GM12878 (cell line): ENCODE data around the gene RPGRIP1L. TPM values are rescaled to one million over a fixed set of nuclear protein-coding genes. Genes with fewer than 3 reads are reported as not detected.

Experiments used
- ATAC-seq: fragments of 200-7000 bp; cut with Tn5 transposase; 3 replicates; pipeline ENCODE4 v1.9.1; 2020; ENCODE audit warnings: mild to moderate bottlenecking, moderate library complexity
- BruUV-seq: library from RNA; stranded (reverse); fragments of 400-500 nt; replicated peaks from 2 replicates; lab custom pipeline; 2021; lab: Mats Ljungman, UMichigan
- CTCF ChIA-PET: fragments of 300-600 bp; sonication (Branson Sonifier 250); formaldehyde crosslinking; extraction: SDS; loops from one replicate; lab custom pipeline; 2021; ENCODE audit warnings: inconsistent platforms; lab: Yijun Ruan, JAX
- POLR2A ChIA-PET: fragments of 350-600 bp; formaldehyde crosslinking; extraction: SDS; loops from one replicate; lab custom pipeline; 2021; ENCODE audit warnings: inconsistent platforms; lab: Charles Lee
- RAD21 ChIA-PET: fragments of 300-600 bp; sonication (Branson Sonifier 250); formaldehyde crosslinking; loops from one replicate; lab custom pipeline; 2023; ENCODE audit warnings: antibody characterized with exemption; ENCODE audit not compliant: unreplicated experiment; lab: Charles Lee
- SMC1A ChIA-PET: fragments of 300-600 bp; sonication (Branson Sonifier 250); formaldehyde crosslinking; loops from one replicate; lab custom pipeline; 2023; ENCODE audit not compliant: unreplicated experiment, uncharacterized antibody; lab: Charles Lee
- DNase-seq: peaks from one replicate; pipeline ENCODE4 v3.0.0-alpha.2; 2011; ENCODE audit warnings: low read depth, low spot score
- FAIRE-seq: peaks from 3 replicates; lab custom pipeline; 2011; peaks lifted over from hg19 to GRCh38; lab: Jason Lieb, UNC
- H2AFZ ChIP-seq: 2 replicates; pipeline ENCODE4 v1.6.0; 2011; ENCODE audit warnings: low read depth, low read length, control low read depth; ENCODE audit not compliant: control insufficient read depth
- H3K27ac ChIP-seq: 2 replicates; pipeline ENCODE4 v1.5.1; 2011; ENCODE audit warnings: control low read depth; ENCODE audit not compliant: control insufficient read depth, insufficient read depth
- H3K27me3 ChIP-seq, 2 experiments: replicated peaks in 1 of 2; 2 replicates each; pipeline versions ENCODE4 v1.6.0 to v1.6.1; 2011; ENCODE audit warnings: low read length in 1 of 2; ENCODE audit not compliant: control insufficient read depth in 2 of 2, insufficient read depth in 2 of 2
- H3K36me3 ChIP-seq, 2 experiments: 2 replicates each; pipeline ENCODE4 v1.5.1; 2011; ENCODE audit warnings: low read length in 1 of 2; ENCODE audit not compliant: control insufficient read depth in 2 of 2, insufficient read depth in 2 of 2
- H3K4me1 ChIP-seq: 2 replicates; pipeline ENCODE4 v1.6.1; 2011; ENCODE audit warnings: mild to moderate bottlenecking, low read length, moderate library complexity, mixed read lengths; ENCODE audit not compliant: control insufficient read depth, insufficient read depth
- H3K4me2 ChIP-seq: 2 replicates; pipeline ENCODE4 v1.6.0; 2011; ENCODE audit warnings: control low read depth; ENCODE audit not compliant: control insufficient read depth, insufficient read depth
- H3K4me3 ChIP-seq: fragments of 200-600 bp; sonication (generic); 2 replicates; pipeline ENCODE4 v1.5.1; 2016
- H3K79me2 ChIP-seq: 2 replicates; pipeline ENCODE4 v1.6.0; 2011; ENCODE audit warnings: low read length; ENCODE audit not compliant: control insufficient read depth, insufficient read depth
- H3K9ac ChIP-seq: 2 replicates; pipeline ENCODE4 v1.8.0; 2011; ENCODE audit warnings: low read length, control low read depth, mixed read lengths; ENCODE audit not compliant: control insufficient read depth, insufficient read depth
- H3K9me3 ChIP-seq: replicated peaks from 3 replicates; pipeline ENCODE4 v1.5.1; 2011; ENCODE audit warnings: mild to moderate bottlenecking, low read length; ENCODE audit not compliant: control insufficient read depth, insufficient read depth
- H4K20me1 ChIP-seq: 2 replicates; pipeline ENCODE4 v1.6.0; 2011; ENCODE audit not compliant: control insufficient read depth, insufficient read depth
- EGR1 ChIP-seq, 2 experiments: IDR thresholded peaks; 1 replicate in 1 of 2; 2 replicates in 1 of 2; pipeline ENCODE4 v1.6.1; 2011 to 2012; ENCODE audit warnings: low read depth in 2 of 2, low read length in 2 of 2, borderline replicate concordance in 1 of 2, mild to moderate bottlenecking in 1 of 2, moderate library complexity in 1 of 2
- ESRRA ChIP-seq: IDR thresholded peaks from 2 replicates; pipeline ENCODE4 v1.6.1; 2012; ENCODE audit warnings: mild to moderate bottlenecking, low read length, improper control_type of control experiment
- PAX8 ChIP-seq: fragments of 450-650 bp; IDR thresholded peaks from 2 replicates; pipeline ENCODE4 v1.6.1; 2017; ENCODE audit warnings: mild to moderate bottlenecking, moderate library complexity
- POU2F2 ChIP-seq: IDR thresholded peaks from 3 replicates; pipeline ENCODE4 v1.6.1; 2011; ENCODE audit warnings: low read depth, mild to moderate bottlenecking, low read length, borderline replicate concordance
- RBBP5 ChIP-seq: fragments of 200-600 bp; sonication (generic); conservative IDR thresholded peaks from 2 replicates; pipeline ENCODE4 v1.6.1; 2016
- RUNX3 ChIP-seq: IDR thresholded peaks from 2 replicates; pipeline ENCODE4 v1.6.1; 2012; ENCODE audit warnings: low read length, inconsistent platforms
- SPI1 ChIP-seq: IDR thresholded peaks from 2 replicates; pipeline ENCODE4 v1.6.1; 2011; ENCODE audit warnings: low read depth, mild to moderate bottlenecking, low read length, moderate library complexity, borderline replicate concordance; ENCODE audit not compliant: insufficient read depth
- STAT1 ChIP-seq: fragments of 450-650 bp; conservative IDR thresholded peaks from 2 replicates; pipeline ENCODE4 v1.6.1; 2014; ENCODE audit warnings: antibody characterized with exemption, mild to moderate bottlenecking
- SUPT20H ChIP-seq: IDR thresholded peaks from 2 replicates; pipeline ENCODE4 v1.6.1; 2011; ENCODE audit warnings: low read depth, mild to moderate bottlenecking, low read length, moderate library complexity, borderline replicate concordance; ENCODE audit not compliant: control insufficient read depth
- ZNF274 ChIP-seq: IDR thresholded peaks from one replicate; pipeline ENCODE4 v1.8.0; 2011; ENCODE audit not compliant: insufficient read length, insufficient read depth
- ZSCAN29 ChIP-seq: fragments of 450-650 bp; IDR thresholded peaks from 2 replicates; pipeline ENCODE4 v1.6.1; 2017; ENCODE audit warnings: mild to moderate bottlenecking, moderate library complexity
- WGBS: methylation state at CpG from one replicate; pipeline ENCODE4 v1.1.6; 2016; ENCODE audit warnings: low lambda C conversion rate; ENCODE audit not compliant: insufficient replicate concordance, insufficient coverage; ENCODE audit errors: missing lambda C conversion rate; 5-methylcytosine and 5-hydroxymethylcytosine counted together
- in situ Hi-C: fragments of 300-500 bp; cut with MboI; formaldehyde crosslinking; loops from 9 replicates; pipeline ENCODE4 v1.14.3; 2018; ENCODE audit warnings: mixed read lengths
- intact Hi-C: fragments of 100-400 bp; cut with micrococcal nuclease; formaldehyde crosslinking; loops from one replicate; pipeline ENCODE4 v1.14.2; 2022; ENCODE audit not compliant: unreplicated experiment
- polyA plus RNA-seq, 11 experiments: library from polyadenylated mRNA; depleted of rRNA in 4 of 11; unstranded in 6 of 11; stranded (reverse) in 5 of 11; fragments of >200 nt; fragmentation: Nextera tagmentation in 4 of 11; fragmentation: Illumina TruSeq in 1 of 11; extraction: Ambion mirVana in 4 of 11; extraction: Trizol in 1 of 11; gene quantifications; 1 replicate in 1 of 11; 2 replicates in 10 of 11; pipeline versions ENCODE4 v1.2.1 to v1.2.3, GENCODE V29; 2011 to 2016; ENCODE audit warnings: inconsistent platforms in 2 of 11, missing spikeins in 2 of 11, low read depth in 1 of 11
- total RNA-seq, 4 experiments: library from RNA; depleted of rRNA in 3 of 4; stranded (reverse); fragments of >200 nt in 3 of 4; fragmentation: Illumina TruSeq in 1 of 4; extraction: Trizol in 1 of 4; gene quantifications; 2 replicates each; pipeline versions ENCODE4 v1.2.1 to v1.2.3, GENCODE V29; 2013 to 2021
- TF ChIP-seq, protein P1 (sequence below): fragments of 450-650 bp; IDR thresholded peaks from 2 replicates; pipeline ENCODE4 v1.6.1; 2017; ENCODE audit warnings: low read depth, mild to moderate bottlenecking, moderate library complexity
- TF ChIP-seq, protein P2 (sequence below): IDR thresholded peaks from 2 replicates; pipeline ENCODE4 v1.6.1; 2012; ENCODE audit warnings: low read depth, low read length, improper control_type of control experiment

RPGRIP1L gene
- total and polyA plus RNA-seq, 10 of the 15 experiments (the other 5 are each of a cell fraction or from before 2014, with no cell fraction given), result 3.5 to 9.6 (median 4.4) TPM

DNA sequence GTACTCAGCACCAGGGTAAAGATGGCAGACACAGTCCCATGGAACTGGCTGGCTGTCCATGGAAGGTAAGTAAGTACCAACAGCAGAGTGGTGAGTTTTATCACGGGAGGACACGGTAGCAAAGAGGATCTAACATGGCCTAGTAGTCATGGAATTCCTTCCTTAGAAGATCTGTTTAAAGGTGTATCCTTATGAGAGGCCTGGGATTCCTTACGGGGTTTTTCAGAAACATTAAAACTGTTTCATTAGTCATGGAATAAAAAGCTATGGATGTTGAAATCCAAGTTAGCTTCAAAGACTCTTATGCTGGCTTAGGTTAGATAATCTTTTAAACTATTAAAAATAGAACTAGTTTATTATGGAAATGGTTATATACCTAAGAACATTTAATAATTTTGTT lies 7.7 kb upstream of the RPGRIP1L start:
- intact Hi-C loops (no loop called here), in situ Hi-C loops (no loop called here)
- DNase-seq, result no peak
- ChIA-PET CTCF (no interaction called here), RAD21 (no interaction called here), SMC1A (no interaction called here), POLR2A (interaction anchor here (0.6 kb wide), 1 partner anchor 18 kb away, joined by 3 read pairs; no protein-coding TSS in a partner anchor)
- no peak for TF ChIP-seq ZSCAN29
- no peak for TF ChIP-seq EGR1 (IDR thresholded peaks at IDR 0.05; ENCODE audit: borderline replicate concordance in 1 of 2, low read depth in 2 of 2, low read length in 2 of 2)
- Histone ChIP-seq H3K36me3 (no peaks in the 10 kb centered on the region), H3K27ac (no peak overlapping the region), H3K4me1 (no peaks in the 10 kb centered on the region), H4K20me1 (no peaks in the 10 kb centered on the region), H3K9ac (no peak overlapping the region), H3K27me3 (no peaks in the 10 kb centered on the region), H3K4me3 (no peak overlapping the region), H3K4me2 (no peak overlapping the region), H3K79me2 (peaks cover 5% of the 10 kb centered on the region), H3K9me3 (peaks cover 2% of the 10 kb centered on the region; the same call in 2 of the 3 replicates), H2AFZ (no peak overlapping the region)
- 95% methylated on average over 3 of the region's 3 CpGs for WGBS
- no TSS peak for BruUV-seq
- ATAC-seq, result no peak
- no peak for FAIRE-seq

DNA sequence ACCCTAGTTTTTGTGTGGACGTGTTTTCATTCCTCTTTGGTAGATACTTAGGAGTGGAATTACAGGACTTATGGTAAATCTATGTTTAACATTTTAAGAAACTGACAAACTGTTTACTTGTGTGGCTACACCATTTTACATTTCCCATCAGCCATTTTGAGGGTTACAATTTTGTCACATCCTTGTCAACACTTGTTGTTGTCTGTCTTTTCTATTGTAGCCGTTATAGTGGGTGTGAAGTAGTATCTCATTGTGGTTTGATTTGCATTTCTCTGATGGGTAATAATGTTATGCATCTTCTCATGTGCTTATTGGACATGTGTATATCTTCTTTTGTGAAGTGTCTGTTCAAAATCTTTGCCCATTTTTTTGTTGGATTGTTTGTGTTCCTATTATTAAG lies 4.8 kb upstream of the RPGRIP1L start:
- in situ Hi-C loops (no loop called here), intact Hi-C loops (loop anchor here (10.0 kb wide), 1 partner anchor 194 kb away; no protein-coding TSS in a partner anchor)
- DNase-seq (no peak), ATAC-seq (no peak), FAIRE-seq (no peak)
- Histone ChIP-seq H3K9me3 (peaks cover 2% of the 10 kb centered on the region; the same call in 2 of the 3 replicates), H3K36me3 (no peaks in the 10 kb centered on the region), H3K4me1 (peaks cover 3% of the 10 kb centered on the region), H4K20me1 (no peaks in the 10 kb centered on the region), H3K27ac (no peak overlapping the region), H3K27me3 (no peaks in the 10 kb centered on the region), H3K79me2 (peaks cover 19% of the 10 kb centered on the region), H3K9ac (no peak overlapping the region), H3K4me2 (no peak overlapping the region), H2AFZ (no peak overlapping the region), H3K4me3 (no peak overlapping the region)
- CTCF ChIA-PET, result no interaction called here
- POLR2A ChIA-PET, result no interaction called here
- BruUV-seq, result no TSS peak
- SMC1A ChIA-PET, result no interaction called here
- 50% methylated on average over 2 of the region's 2 CpGs for WGBS
- RAD21 ChIA-PET, result interaction anchor here (0.6 kb wide), 1 partner anchor 71 kb away, joined by 4 read pairs; no protein-coding TSS in a partner anchor
- TF ChIP-seq RBBP5 (no peak), PAX8 (no peak), ZNF274 (no peak), SPI1 (no peak), POU2F2 (no peak), RUNX3 (no peak), STAT1 (no peak), ESRRA (no peak), SUPT20H (no peak)
- TF ChIP-seq, protein P1, sequence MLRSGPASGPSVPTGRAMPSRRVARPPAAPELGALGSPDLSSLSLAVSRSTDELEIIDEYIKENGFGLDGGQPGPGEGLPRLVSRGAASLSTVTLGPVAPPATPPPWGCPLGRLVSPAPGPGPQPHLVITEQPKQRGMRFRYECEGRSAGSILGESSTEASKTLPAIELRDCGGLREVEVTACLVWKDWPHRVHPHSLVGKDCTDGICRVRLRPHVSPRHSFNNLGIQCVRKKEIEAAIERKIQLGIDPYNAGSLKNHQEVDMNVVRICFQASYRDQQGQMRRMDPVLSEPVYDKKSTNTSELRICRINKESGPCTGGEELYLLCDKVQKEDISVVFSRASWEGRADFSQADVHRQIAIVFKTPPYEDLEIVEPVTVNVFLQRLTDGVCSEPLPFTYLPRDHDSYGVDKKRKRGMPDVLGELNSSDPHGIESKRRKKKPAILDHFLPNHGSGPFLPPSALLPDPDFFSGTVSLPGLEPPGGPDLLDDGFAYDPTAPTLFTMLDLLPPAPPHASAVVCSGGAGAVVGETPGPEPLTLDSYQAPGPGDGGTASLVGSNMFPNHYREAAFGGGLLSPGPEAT, result no peak
- TF ChIP-seq, protein P2, sequence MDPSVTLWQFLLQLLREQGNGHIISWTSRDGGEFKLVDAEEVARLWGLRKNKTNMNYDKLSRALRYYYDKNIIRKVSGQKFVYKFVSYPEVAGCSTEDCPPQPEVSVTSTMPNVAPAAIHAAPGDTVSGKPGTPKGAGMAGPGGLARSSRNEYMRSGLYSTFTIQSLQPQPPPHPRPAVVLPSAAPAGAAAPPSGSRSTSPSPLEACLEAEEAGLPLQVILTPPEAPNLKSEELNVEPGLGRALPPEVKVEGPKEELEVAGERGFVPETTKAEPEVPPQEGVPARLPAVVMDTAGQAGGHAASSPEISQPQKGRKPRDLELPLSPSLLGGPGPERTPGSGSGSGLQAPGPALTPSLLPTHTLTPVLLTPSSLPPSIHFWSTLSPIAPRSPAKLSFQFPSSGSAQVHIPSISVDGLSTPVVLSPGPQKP, result no peak
